ENCODE results near the gene ROR2.

GRCh38 chr9:91824151-91824550 lies 125.9 kb downstream of the ROR2 start:
- TF ChIP-seq POLR2A (IDR thresholded peaks at IDR 0.05) (no peak), CTCF (IDR thresholded peaks at IDR 0.05) (no peak)

Data from heart left ventricle (tissue), 13 donors.